ENCODE results near the gene KRT36.

Gene KRT36

DNA sequence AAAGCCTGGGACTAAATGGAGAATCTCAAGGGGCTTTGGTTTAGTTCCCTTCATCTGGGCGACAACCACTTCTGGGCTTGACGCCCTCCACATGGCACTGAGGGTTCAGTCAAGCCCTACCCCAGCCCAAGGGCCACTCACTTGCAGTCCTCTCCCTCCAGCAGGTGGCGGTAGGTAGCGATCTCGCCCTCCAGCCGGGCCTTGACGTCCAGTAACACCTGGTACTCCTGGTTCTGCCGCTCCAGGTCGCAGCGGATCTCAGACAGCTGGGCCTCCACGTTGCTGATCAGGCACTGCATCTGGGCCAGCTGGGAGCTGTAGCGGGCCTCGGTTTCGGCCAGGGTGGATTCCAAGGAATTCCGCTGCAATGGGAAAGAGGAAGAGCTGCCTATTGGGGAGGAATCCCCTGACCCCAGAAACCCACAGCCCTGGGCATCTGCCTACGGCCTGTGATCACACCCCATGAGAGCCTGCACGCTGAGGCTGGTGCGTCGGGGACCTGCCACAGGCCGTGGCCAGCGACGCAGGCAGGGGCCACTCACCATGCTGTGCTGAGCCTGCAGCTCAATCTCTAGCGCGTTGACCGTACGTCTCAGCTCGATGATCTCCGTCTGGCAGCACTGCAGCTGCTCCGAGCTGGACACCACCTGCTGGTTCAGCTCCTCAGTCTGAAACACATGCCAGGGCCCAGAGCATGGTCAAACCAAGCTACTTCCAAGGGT lies 2.7 kb downstream of the KRT36 start:
- H3K9me3 ChIP-seq (ENCODE audit: low read length) = no peaks in the 10 kb centered on the region
- H3K4me1 ChIP-seq (ENCODE audit: insufficient read depth, low read length, severe bottlenecking) = no peaks in the 10 kb centered on the region
- H2AFZ ChIP-seq (ENCODE audit: low read length) = no peak overlapping the region
- no peaks in the 10 kb centered on the region for H3K9me2 ChIP-seq (ENCODE audit: low read depth, low read length)
- no peak overlapping the region for H3K4me3 ChIP-seq (ENCODE audit: low read depth, low read length, poor library complexity, severe bottlenecking)
- no peaks in the 10 kb centered on the region for H3K79me2 ChIP-seq (ENCODE audit: insufficient read depth, low read length)
- H3K36me3 ChIP-seq (ENCODE audit: insufficient read depth, low read length) = no peaks in the 10 kb centered on the region
- no peak overlapping the region for H3K27ac ChIP-seq (ENCODE audit: low read depth, low read length, poor library complexity, severe bottlenecking)
- no peak overlapping the region for H3K9ac ChIP-seq (ENCODE audit: low read length)
- H4K20me1 ChIP-seq (ENCODE audit: insufficient read depth, low read length) = no peaks in the 10 kb centered on the region
- TF ChIP-seq EZH2 (IDR thresholded peaks at IDR 0.05; ENCODE audit: borderline replicate concordance, low read length) = no peak
- peak; percentile 70 for TF ChIP-seq CTCF (IDR thresholded peaks at IDR 0.05; ENCODE audit: low read length)
- H3F3A ChIP-seq (ENCODE audit: insufficient read depth, low read length) = no peaks in the 10 kb centered on the region
- 0 out of 2 replicates have a peak, but pooled peaks cover 3% of the 10 kb centered on the region for H3K27me3 ChIP-seq (ENCODE audit: insufficient read depth, low read length)
- no peak overlapping the region for H3K4me2 ChIP-seq (ENCODE audit: low read length)

DNA sequence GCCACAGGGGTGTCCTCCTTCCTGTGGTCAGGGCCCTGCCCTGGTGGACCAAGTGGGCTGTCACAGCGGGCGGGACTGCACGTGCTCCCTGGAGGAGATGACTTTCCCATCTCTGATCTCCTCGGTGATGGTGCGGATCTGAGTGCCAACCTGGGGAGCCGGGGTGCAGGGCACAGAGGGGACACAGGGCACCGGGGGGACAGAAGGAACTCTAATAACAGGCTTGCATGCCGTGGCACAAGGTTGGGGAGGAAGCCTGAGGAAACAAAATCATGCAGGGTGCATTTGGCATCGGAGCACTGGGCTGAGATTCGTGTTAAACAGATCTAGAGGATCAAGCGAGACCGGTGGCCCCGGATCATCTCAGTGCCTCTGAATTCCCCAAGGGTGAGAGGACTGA lies 3.4 kb downstream of the KRT36 start:
- no peaks in the 10 kb centered on the region for H3K9me2 ChIP-seq (ENCODE audit: low read depth, low read length)
- H3K36me3 ChIP-seq (ENCODE audit: insufficient read depth, low read length) = no peaks in the 10 kb centered on the region
- H3K9me3 ChIP-seq (ENCODE audit: low read length) = no peaks in the 10 kb centered on the region
- no peaks in the 10 kb centered on the region for H3K79me2 ChIP-seq (ENCODE audit: insufficient read depth, low read length)
- TF ChIP-seq CTCF (IDR thresholded peaks at IDR 0.05; ENCODE audit: low read length) (no peak), EZH2 (IDR thresholded peaks at IDR 0.05; ENCODE audit: borderline replicate concordance, low read length) (no peak)
- no peak overlapping the region for H2AFZ ChIP-seq (ENCODE audit: low read length)
- H3F3A ChIP-seq (ENCODE audit: insufficient read depth, low read length) = no peaks in the 10 kb centered on the region
- H3K4me3 ChIP-seq (ENCODE audit: low read depth, low read length, poor library complexity, severe bottlenecking) = no peak overlapping the region
- 0 out of 2 replicates have a peak, but pooled peaks cover 3% of the 10 kb centered on the region for H3K27me3 ChIP-seq (ENCODE audit: insufficient read depth, low read length)
- H3K9ac ChIP-seq (ENCODE audit: low read length) = no peak overlapping the region
- H3K4me2 ChIP-seq (ENCODE audit: low read length) = no peak overlapping the region
- no peaks in the 10 kb centered on the region for H4K20me1 ChIP-seq (ENCODE audit: insufficient read depth, low read length)
- H3K4me1 ChIP-seq (ENCODE audit: insufficient read depth, low read length, severe bottlenecking) = no peaks in the 10 kb centered on the region
- H3K27ac ChIP-seq (ENCODE audit: low read depth, low read length, poor library complexity, severe bottlenecking) = no peak overlapping the region

DNA sequence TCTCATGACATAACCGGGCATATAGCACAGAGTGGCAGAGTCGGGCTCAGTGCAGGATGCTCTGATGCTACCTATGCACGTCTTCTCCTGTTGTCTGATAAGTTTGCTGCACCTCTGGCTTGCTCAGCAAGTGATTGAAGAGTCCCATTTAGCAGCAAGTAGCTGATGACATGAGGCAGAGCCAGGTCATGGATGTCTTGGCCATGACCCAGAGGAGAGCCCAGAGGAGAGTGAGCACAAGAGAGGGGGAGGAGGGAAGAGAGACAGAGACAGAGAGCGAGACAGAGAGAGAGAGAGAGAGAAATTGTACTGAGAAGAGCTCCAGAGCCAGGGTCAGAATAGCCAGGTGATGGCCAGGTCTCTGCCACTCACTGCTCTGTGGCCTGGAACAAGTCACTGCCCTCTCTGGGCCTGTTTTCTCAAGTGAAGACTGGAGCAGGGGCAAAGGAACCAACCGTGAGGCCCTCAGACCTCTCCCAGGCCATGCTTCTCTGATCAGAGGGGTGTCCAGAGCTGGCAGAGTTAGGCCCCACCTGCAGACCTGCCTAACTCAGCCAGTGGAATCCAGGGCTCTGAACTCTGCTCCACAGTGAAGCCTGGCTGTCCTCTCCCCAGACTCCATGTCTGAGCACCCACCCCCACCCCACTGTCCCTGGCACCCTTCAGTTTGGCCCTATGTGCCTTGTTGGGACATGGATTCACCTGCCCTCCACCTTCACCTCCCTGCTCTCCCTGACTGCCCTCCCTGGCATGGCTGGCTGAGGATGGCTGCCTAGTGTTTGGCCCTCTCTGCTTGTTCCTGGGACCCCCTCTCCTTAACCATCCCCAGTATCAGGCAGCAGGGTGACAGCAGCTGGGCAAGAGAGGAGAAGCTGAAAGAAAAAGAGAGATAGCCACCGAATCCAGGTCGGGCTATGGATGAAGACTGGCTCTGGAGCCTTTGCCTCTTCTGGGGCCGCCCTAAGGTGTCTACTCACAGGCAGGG lies 4.5 kb downstream of the KRT36 start:
- Histone ChIP-seq H3K9me2 (ENCODE audit: low read depth, low read length) (no peaks in the 10 kb centered on the region), H3K79me2 (ENCODE audit: insufficient read depth, low read length) (no peaks in the 10 kb centered on the region), H3K4me3 (ENCODE audit: low read depth, low read length, poor library complexity, severe bottlenecking) (no peak overlapping the region), H3K4me1 (ENCODE audit: insufficient read depth, low read length, severe bottlenecking) (no peaks in the 10 kb centered on the region), H4K20me1 (ENCODE audit: insufficient read depth, low read length) (no peaks in the 10 kb centered on the region), H3K27me3 (ENCODE audit: insufficient read depth, low read length) (0 out of 2 replicates have a peak, but pooled peaks cover 3% of the 10 kb centered on the region), H3K4me2 (ENCODE audit: low read length) (no peak overlapping the region), H3K36me3 (ENCODE audit: insufficient read depth, low read length) (no peaks in the 10 kb centered on the region), H3K9ac (ENCODE audit: low read length) (no peak overlapping the region), H3K27ac (ENCODE audit: low read depth, low read length, poor library complexity, severe bottlenecking) (no peak overlapping the region), H2AFZ (ENCODE audit: low read length) (no peak overlapping the region), H3F3A (ENCODE audit: insufficient read depth, low read length) (no peaks in the 10 kb centered on the region), H3K9me3 (ENCODE audit: low read length) (no peaks in the 10 kb centered on the region)
- TF ChIP-seq CTCF (IDR thresholded peaks at IDR 0.05; ENCODE audit: low read length) (no peak), EZH2 (IDR thresholded peaks at IDR 0.05; ENCODE audit: borderline replicate concordance, low read length) (no peak)

All from OCI-LY1 (cell line).